Heart left ventricle (tissue), 16 donors: Measurements from ENCODE around the gene SLC7A10. TPM values are rescaled to one million over a fixed set of nuclear protein-coding genes. Genes with fewer than 3 reads are reported as not detected.
A peak's percentile ranks its signal among the peaks of the same experiment; 100 is the strongest.

Experiments
- ATAC-seq, 4 donors: fragments of 200-7000 bp; cut with Tn5 transposase; one replicate each; pipeline ENCODE4 v1.9.1; 2020 to 2022; ENCODE audit warnings: moderate library complexity in 4 of 4, mild to moderate bottlenecking in 3 of 4, moderate number of reproducible peaks in 1 of 4
- DNase-seq, 5 donors: peaks; one replicate each; pipeline ENCODE4 v3.0.0-alpha.2; 2020
- H3K27ac ChIP-seq, 12 donors: fragments of 200-600 bp; sonication (generic) in 4 of 12; one replicate each; pipeline versions ENCODE4 v1.5.0 to v1.8.0; 2016 to 2022; ENCODE audit warnings: mild to moderate bottlenecking in 2 of 12
- H3K27me3 ChIP-seq, 9 donors: fragments of 200-600 bp; sonication (generic) in 2 of 9; one replicate each; pipeline versions ENCODE4 v1.5.1 to v1.8.0; 2016 to 2022; ENCODE audit warnings: mild to moderate bottlenecking in 3 of 9
- H3K36me3 ChIP-seq, 9 donors: fragments of 200-600 bp; sonication (generic) in 2 of 9; one replicate each; pipeline versions ENCODE4 v1.5.0 to v1.8.0; 2018 to 2022; ENCODE audit warnings: mild to moderate bottlenecking in 2 of 9
- H3K4me1 ChIP-seq, 12 donors: fragments of 200-600 bp; sonication (generic) in 4 of 12; one replicate each; pipeline versions ENCODE4 v1.5.0 to v1.8.0; 2016 to 2022; ENCODE audit warnings: mild to moderate bottlenecking in 3 of 12
- H3K4me3 ChIP-seq, 12 donors: fragments of 200-600 bp; sonication (generic) in 4 of 12; one replicate each; pipeline versions ENCODE4 v1.5.0 to v1.8.0; 2017 to 2022; ENCODE audit warnings: mild to moderate bottlenecking in 9 of 12, moderate library complexity in 4 of 12
- H3K9me3 ChIP-seq, 12 donors: fragments of 200-600 bp; sonication (generic) in 4 of 12; one replicate each; pipeline versions ENCODE4 v1.5.0 to v1.8.0; 2016 to 2022; ENCODE audit warnings: mild to moderate bottlenecking in 1 of 12
- CTCF ChIP-seq, 12 donors: fragments of 200-600 bp; sonication (generic) in 4 of 12; IDR thresholded peaks; one replicate each; pipeline versions ENCODE4 v1.5.0 to v1.8.0; 2018 to 2022; ENCODE audit warnings: antibody characterized with exemption in 12 of 12, mild to moderate bottlenecking in 5 of 12
- POLR2A ChIP-seq, 2 donors: fragments of 450-650 bp; IDR thresholded peaks; one replicate each; pipeline ENCODE4 v1.6.1; 2017; ENCODE audit warnings: antibody characterized with exemption in 2 of 2, mild to moderate bottlenecking in 2 of 2, moderate library complexity in 2 of 2
- WGBS, 4 donors: extraction: QIAGEN DNeasy Blood & Tissue Kit in 2 of 4; methylation state at CpG; one replicate each; pipeline versions ENCODE4 v1.1.5 to v1.1.7; 2013 to 2018; 5-methylcytosine and 5-hydroxymethylcytosine counted together
- intact Hi-C, 10 donors: fragments of 100-400 bp; cut with DNase I; formaldehyde crosslinking; loops; one replicate each; pipeline versions ENCODE4 v1.11.1 to v1.14.2; 2022
- polyA plus RNA-seq, 2 donors: library from polyadenylated mRNA; stranded (reverse); fragments of 200-250 nt; gene quantifications; one replicate each; pipeline ENCODE4 v1.2.3, GENCODE V29; 2013
- total RNA-seq, 9 donors: library from RNA; depleted of rRNA in 2 of 9; stranded (reverse); fragments of >200 nt in 2 of 9; fragmentation: NEBNext Ultra II Directional in 3 of 9; extraction: Animal tissue kit (Norgen Biotek cat#: 25700) in 3 of 9; gene quantifications; one replicate each; pipeline versions ENCODE4 v1.1.0 to v1.2.4, GENCODE V29; 2016 to 2023
- donor health status: ischemic (EF 13 %, LVEDD 7.1; RV severe dilation, severe dysfunction).
- donor health status: healthy with polysubstance abuse.
- donor health status: DM: no; HTN: yes; CAD: no.
- donor health status: DM: no; HTN: no; CAD: no.
- donor health status: ischemic (EF 25% LVEDD 6.9; RV normal size, moderate dysfunction).
- donor health status: ischemic (EF 25% LVEDD 5.7; RV mildly dilated, moderate dysfunction).
- donor health status: healthy.
- donor health status: DM: yes; HTN: yes; CAD: no.
- donor health status: ischemic (EF 35%, LVEDD 5.7; RV mildly dilated, moderate dysfunction).
- donor health status: nonischemic (EF 11% LVEDD 7.7; RV severe dilation, severe dysfunction).
- donor health status: DM: yes; HTN: yes; CAD: no.
- donor health status: PGD.
- donor health status: ischemic (EF 29% LVEDD 5.4; RV normal size, mild dysfunction).
- donor health status: nonischemic (EF 23%, LVEDD 6.1; RV moderate dilation, normal function).

The SLC7A10 gene
- total and polyA plus RNA-seq, 11 donors, result 0.11 to 2.3 (median 0.34) TPM; not detected in 5

- intact Hi-C loops, result no loop called here
- TF ChIP-seq CTCF (IDR thresholded peaks at IDR 0.05), result no peak
- no peak for TF ChIP-seq POLR2A (IDR thresholded peaks at IDR 0.05)
Measured at GRCh38 chr19:33205110-33205509, 20.5 kb downstream of the SLC7A10 start.

GRCh38 chr19:33204136-33204973 lies 21.3 kb downstream of the SLC7A10 start:
- WGBS, 4 donors, result 88 to 92% (median 92%) methylated on average over 29 to 32 of the region's 32 CpGs
- peaks cover 0 to 39% (median 4%) of the 10 kb centered on the region in 9 donors for H3K36me3 ChIP-seq

More at GRCh38 chr19:33205110-33205509, 20.5 kb downstream of the SLC7A10 start:
- Histone ChIP-seq H3K27me3 (no peaks in the 10 kb centered on the region), H3K9me3 (no peaks in the 10 kb centered on the region), H3K36me3 (peaks cover 0 to 39% (median 4%) of the 10 kb centered on the region in 9 donors), H3K4me1 (no peaks in the 10 kb centered on the region), H3K27ac (no peak overlapping the region), H3K4me3 (no peak overlapping the region)
- ATAC-seq (no peak), DNase-seq (peak in 2 of 5 donors; percentile 10 to 58)
- WGBS, 4 donors, result 83 to 93% (median 90%) methylated on average over 9 to 27 of the region's 27 CpGs

DNA sequence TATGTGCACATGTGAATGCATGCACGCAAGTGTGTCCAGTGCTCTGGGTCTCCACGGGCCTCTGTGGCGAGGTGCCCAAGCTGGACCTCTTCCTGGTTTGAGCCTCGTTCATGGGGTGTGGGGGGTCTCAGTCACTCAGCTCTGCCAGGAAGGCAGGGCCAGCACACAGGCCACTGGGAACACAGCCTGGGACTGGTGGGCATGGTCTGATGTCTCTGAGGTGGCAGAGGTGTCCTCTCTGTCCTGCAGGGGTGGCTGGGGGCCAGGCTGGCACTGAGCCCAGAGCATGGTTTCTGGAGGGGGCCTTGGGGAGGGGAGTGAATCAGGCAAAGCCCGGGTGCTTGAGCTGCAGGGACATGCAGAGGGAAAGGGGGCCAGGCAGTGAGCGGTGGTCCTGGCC lies 22.1 kb downstream of the SLC7A10 start:
- no peaks in the 10 kb centered on the region for H3K27me3 ChIP-seq
- ATAC-seq, result no peak
- no peaks in the 10 kb centered on the region for H3K9me3 ChIP-seq
- peak in 3 of 5 donors; percentile 17 to 44 (median 19) for DNase-seq
- H3K4me3 ChIP-seq, result no peak overlapping the region
- peaks cover 0 to 44% (median 4%) of the 10 kb centered on the region in 9 donors for H3K36me3 ChIP-seq
- TF ChIP-seq POLR2A (IDR thresholded peaks at IDR 0.05) (no peak), CTCF (IDR thresholded peaks at IDR 0.05) (no peak)
- intact Hi-C loops, result no loop called here
- H3K27ac ChIP-seq, result no peak overlapping the region
- WGBS, 4 donors, result 70 to 82% (median 73%) methylated on average over 5 to 6 of the region's 6 CpGs
- H3K4me1 ChIP-seq, result no peaks in the 10 kb centered on the region

More at GRCh38 chr19:33204136-33204973, 21.3 kb downstream of the SLC7A10 start:
- DNase-seq, result peak in 3 of 5 donors; percentile 11 to 53 (median 20)
- Histone ChIP-seq H3K27ac (no peak overlapping the region), H3K27me3 (no peaks in the 10 kb centered on the region), H3K9me3 (no peaks in the 10 kb centered on the region), H3K4me3 (no peak overlapping the region), H3K4me1 (no peaks in the 10 kb centered on the region)
- TF ChIP-seq CTCF (IDR thresholded peaks at IDR 0.05) (no peak), POLR2A (IDR thresholded peaks at IDR 0.05) (no peak)
- intact Hi-C loops, result no loop called here
- ATAC-seq, result no peak
